A549 treated with ZK216348 at 1 μM for 4 hours (cell line): Measurements from ENCODE around the gene BBS10. TPM values are rescaled to one million over a fixed set of nuclear protein-coding genes. Genes with fewer than 3 reads are reported as not detected.

Experiments used
- total RNA-seq: library from RNA; stranded (reverse); fragments of 200-300 nt; extraction: Qiagen RNA extraction; gene quantifications from 5 replicates; pipeline ENCODE4 v1.2.3, GENCODE V29; 2022; ENCODE audit warnings: low read depth

Gene BBS10
- total RNA-seq: 2.1 to 5.0 TPM (median 4.7 TPM) in 5 replicates

GRCh38 chr12:76348079-76348901, at the start of gene BBS10:
BBS10 (minus strand) TSS chr12:76348415; CDS start chr12:76348358, 57 bp downstream.

Other genes with a start within 250 kb of the BBS10 start
- 9.6 to 22.3 TPM (median 17.8 TPM) in 5 replicates for gene OSBPL8, start 211.4 kb upstream of the BBS10 start, total RNA-seq